NCI-H1694 treated with DMSO at 0.1 percent for 48 hours (cell line): ENCODE measurements around the gene RBP2.
"Not testable (repeated sequence)": the region's sequence is repeated elsewhere in the genome, so short reads cannot be mapped to it uniquely, and the experiment has no call there.

Source experiments
- DNase-seq: peaks from one replicate; lab custom pipeline; 2025; lab: John Stamatoyannopoulos, UW

Gene RBP2

GRCh38 chr3:139443186-139443585 lies 33.1 kb downstream of the RBP2 start:
- no peak for DNase-seq

GRCh38 chr3:139441656-139442055 lies 34.7 kb downstream of the RBP2 start:
- no peak for DNase-seq

- DNase-seq, result no peak
Observed at GRCh38 chr3:139440639-139441556, 35.4 kb downstream of the RBP2 start.

- DNase-seq, result no peak
Observed at GRCh38 chr3:139439278-139439677, 37.0 kb downstream of the RBP2 start.

- DNase-seq, result no peak
Observed at GRCh38 chr3:139434764-139435307, 41.5 kb downstream of the RBP2 start.

GRCh38 chr3:139434228-139434627 lies 42.1 kb downstream of the RBP2 start:
- no peak for DNase-seq

GRCh38 chr3:139433089-139433488 lies 43.2 kb downstream of the RBP2 start:
- DNase-seq, result no peak

- DNase-seq, result no peak
Observed at GRCh38 chr3:139430493-139430892, 45.8 kb downstream of the RBP2 start.

- peak; percentile 88 for DNase-seq
Observed at GRCh38 chr3:139427283-139428060, 48.8 kb downstream of the RBP2 start.

- no peak for DNase-seq
Observed at GRCh38 chr3:139425745-139426400, 50.4 kb downstream of the RBP2 start.

GRCh38 chr3:139423232-139423631 lies 53.1 kb downstream of the RBP2 start:
- no peak for DNase-seq

- no peak for DNase-seq
Observed at GRCh38 chr3:139421460-139421859, 54.9 kb downstream of the RBP2 start.

- no peak for DNase-seq
Observed at GRCh38 chr3:139421040-139421439, 55.3 kb downstream of the RBP2 start.

GRCh38 chr3:139418144-139418543 lies 58.2 kb downstream of the RBP2 start:
- DNase-seq, result no peak

- no peak for DNase-seq
Observed at GRCh38 chr3:139416275-139416674, 60.0 kb downstream of the RBP2 start.

- DNase-seq, result no peak
Observed at GRCh38 chr3:139414608-139415224, 61.6 kb downstream of the RBP2 start.

- not testable (repeated sequence) for DNase-seq
Observed at GRCh38 chr3:139412891-139413290, 63.4 kb downstream of the RBP2 start.
